GM21825 (cell line): ENCODE measurements around the gene LIN52.
A peak's percentile ranks its signal among the peaks of the same experiment; 100 is the strongest.

ENCODE experiments used
- ATAC-seq: cut with Tn5 transposase; IDR thresholded peaks from one replicate; pipeline ENCODE4 v1.9.1; 2021; ENCODE audit warnings: mild to moderate bottlenecking, moderate library complexity; ENCODE audit not compliant: unreplicated experiment

LIN52 gene, protein sequence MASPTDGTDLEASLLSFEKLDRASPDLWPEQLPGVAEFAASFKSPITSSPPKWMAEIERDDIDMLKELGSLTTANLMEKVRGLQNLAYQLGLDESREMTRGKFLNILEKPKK

DNA sequence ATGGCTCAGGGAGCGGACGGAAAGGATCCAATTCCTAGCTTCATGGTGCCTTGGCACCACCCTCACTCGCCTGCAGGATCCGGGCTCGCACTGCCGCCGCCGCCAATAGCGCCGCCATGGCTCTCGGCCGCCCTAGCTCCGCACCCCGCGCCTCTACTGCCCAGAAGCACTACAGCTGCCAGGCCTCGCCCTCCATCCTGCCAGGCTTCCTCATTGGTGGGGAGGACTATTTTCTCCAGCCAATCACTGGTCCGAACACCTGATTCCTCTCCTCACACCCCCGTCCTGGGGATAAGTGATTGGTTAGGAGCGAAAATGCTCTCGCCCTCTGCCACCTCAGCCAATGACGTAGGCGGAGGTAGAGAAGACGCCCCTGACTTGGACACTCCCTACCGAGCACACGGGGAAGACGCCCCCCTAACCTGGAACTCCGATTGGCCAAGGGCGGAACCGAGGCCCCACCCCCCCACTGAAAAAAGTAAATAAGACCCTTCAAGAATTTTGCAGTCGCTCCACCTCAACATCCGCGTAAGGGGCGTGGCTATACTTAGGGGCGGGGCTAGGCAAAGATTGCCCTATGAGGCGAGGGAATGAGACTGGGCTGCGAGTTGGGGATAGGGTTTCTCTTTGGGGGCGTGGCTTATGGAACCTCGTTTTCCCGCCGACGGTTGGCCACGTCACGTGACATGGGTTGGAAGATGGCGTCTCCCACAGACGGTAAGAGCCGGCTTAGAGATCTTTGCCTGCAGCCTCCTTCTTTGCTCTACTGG, at the start of gene LIN52, which contains the start of gene ALDH6A1:
TSS of gene LIN52 (plus strand) at position 680 of the 770 bp plus-strand sequence. CDS start at position 699, 19 bp downstream.
TSS of gene ALDH6A1 (minus strand) at position 177 of the 770 bp plus-strand sequence. CDS start at position 118, 59 bp downstream.
- peak; percentile 87 for ATAC-seq

DNA sequence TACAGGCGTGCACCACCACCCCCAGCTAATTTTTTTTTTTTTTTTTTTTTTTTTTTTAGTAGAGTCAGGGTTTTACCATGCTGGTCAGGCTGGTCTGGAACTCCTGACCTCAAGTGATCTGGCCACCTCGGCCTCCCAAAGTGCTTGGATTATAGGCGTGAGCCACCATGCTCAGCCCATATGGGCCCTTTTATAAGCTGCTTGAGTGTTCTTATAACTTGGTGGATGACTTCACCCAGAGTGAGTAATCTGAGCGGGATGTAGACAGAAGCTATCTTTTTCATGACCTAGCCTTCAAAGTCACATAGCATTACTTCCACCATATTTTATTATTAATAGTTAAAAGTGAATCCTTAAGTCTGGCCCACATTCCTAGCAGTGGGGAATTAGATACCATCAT, 49.2 kb upstream of the LIN52 start:
- no peak for ATAC-seq

DNA sequence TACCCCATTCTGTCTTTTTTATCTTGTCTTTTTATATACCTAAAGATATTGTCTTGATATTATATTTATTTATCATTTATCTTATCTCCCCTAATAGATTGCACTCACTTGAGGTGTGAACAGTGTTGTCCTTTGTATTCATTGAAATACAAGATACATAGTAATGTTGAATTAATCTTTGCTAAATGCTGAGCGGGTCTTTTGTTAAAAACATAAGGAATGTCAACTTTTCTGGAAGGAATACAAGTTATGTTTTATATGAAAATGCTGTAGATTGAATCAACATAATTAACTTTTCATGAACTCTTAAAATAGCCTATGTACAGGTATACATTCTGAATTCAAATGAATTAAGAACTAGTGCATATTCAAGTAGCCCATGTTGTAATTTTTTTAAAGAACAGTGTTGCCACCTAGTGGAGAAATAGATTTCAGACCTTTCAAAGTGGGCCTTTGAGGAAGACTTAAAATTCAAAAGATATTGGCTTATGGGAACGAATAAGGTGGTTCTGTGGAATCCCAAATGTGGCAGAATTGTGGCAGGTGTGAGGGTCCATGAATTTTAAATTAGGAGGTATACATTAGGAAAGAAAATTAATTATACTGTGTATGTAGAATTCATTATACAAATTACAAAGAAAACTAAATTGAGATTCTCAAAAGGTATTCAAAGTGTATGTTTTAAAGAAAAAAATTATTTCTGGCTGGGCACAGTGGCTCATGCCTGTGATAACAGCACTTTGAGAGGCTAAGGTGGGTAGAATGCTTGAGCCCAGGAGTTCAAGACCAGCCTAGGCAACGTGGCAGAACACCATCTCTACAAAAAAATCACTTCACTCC, 46.5 kb upstream of the LIN52 start:
- no peak for ATAC-seq

DNA sequence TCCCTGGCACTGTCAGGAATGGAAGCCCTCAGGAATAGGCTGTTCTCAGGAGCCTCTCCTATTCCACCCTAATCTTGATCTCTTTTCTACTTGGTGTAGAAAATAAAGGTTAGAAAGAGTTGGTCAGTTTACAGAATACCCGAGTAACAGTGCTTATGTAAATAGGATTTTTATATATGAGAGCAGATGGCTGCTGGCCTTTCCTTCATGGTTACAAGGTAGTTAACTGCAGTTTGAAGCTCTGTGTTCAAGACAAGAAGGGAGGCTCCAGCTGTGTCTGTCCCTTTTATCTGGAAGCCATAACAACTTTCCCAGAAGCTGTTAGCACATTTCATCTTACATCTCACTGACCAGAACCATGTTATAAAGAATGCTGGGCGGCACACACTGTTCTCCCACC, 42.5 kb upstream of the LIN52 start:
- no peak for ATAC-seq

DNA sequence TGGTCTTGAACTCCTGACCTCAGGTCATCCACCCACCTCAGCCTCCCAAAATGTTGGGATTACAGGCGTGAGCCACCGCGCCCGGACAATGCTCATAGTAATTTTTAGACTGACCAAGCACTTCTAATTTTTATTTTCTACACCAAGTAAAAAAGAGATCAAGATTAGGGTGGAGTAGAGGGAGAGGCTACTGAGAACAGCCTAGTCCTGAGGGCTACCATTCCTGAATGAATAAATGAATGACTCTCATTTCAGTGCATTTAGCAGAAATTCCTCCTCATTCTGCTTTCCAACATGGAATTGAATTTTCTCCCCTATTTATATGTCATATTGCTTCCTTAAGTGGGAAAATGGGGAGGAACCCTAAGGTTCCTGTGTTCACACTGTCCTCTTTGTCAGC, 39.2 kb upstream of the LIN52 start:
- ATAC-seq = no peak

DNA sequence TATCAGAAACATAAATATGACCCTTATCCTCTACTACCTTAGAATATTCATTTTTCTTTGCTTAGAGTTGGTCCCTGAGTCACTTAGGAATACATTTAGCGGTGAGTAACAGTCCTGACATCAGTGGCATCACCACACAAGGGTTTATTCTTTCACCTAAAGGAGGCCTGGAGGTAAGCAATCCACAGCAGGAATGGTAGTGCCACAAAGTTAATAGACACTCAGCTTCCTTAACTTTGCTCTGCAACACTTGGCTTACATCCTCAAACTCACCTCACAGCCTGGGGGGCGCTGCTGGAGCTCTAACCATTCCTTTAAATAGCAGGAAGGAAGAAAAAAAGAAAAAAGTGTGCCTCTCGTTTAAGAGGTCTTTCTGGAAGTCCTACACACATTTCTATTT, 36.5 kb upstream of the LIN52 start:
- ATAC-seq = no peak

DNA sequence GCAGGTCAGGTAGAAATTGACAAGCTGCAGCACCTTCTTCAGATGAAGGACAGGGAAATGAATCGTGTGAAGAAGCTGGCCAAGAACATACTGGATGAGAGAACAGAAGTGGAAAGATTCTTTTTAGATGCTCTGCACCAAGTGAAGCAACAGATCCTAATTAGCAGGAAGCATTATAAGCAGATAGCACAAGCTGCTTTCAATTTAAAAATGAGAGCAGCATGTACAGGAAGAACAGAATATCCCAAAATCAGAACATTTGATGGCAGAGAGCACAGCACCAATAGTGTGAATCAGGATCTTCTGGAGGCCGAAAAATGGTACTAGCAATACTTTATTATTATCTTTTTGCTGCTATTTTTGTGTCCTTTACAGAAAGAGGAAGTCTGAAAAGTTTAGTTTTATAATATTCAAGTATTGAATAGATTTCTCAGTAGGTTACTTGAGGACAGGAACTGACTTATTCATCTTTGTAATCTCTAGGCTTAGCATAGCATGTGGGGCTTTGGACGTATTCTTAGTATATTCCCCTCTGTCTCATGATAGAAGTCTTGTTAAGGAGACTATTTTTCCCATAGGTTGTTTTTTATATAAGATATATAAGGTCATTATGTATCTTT, 34.8 kb upstream of the LIN52 start:
- no peak for ATAC-seq

DNA sequence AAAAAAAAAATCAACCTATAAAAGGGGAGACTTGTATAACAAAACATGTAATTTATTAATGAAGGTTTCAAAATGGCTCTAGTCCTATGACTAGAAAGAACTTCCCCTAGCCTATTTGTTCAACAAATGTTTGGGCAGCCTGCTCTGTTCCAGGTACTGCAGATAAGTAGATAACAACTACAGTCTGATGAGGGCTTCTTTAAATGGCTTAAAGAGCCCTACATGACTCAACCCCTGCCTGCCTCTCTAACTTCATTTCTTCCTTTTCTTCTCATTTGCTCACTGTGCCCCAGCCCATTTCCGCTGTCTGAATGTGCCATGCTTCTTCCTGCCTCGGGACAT, 22.0 kb upstream of the LIN52 start:
- ATAC-seq = no peak

DNA sequence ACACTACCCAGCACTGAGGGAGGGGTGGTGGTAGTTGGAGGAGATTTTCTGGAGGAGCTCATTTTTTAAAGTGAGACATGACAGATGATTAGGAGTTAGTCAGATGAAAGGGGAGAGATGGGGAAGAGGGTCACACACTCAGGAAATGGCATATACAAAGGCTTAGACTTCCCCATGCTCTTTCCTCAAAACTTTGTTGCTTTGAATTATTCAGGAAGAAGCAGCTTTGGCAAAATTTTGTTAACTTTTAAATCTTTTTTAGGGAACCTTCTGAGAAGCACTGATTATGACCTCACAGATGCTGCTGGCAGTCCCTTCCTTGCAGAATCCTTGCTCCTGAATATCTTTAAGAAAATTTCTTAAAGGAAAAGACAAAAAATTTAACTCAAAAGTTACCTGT, 20.3 kb upstream of the LIN52 start:
- no peak for ATAC-seq

DNA sequence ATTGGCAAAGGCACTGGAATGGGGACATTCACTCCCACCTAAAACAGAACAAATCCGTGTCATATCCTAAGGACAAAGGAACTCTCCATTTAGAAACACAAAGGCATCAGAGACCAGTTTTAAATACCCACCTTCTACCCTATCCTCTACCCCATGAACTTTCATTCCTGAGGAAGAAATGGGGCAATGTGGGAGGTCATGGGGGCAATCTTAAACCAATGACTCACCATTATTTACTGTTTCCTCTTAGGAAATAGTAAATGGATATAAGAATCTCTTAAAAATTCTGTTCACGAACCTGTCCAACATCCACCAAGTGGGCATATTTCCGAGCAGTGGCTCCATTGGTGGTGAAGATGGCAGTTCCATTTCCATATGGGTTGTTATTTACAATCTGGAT, 19.9 kb upstream of the LIN52 start:
- no peak for ATAC-seq

DNA sequence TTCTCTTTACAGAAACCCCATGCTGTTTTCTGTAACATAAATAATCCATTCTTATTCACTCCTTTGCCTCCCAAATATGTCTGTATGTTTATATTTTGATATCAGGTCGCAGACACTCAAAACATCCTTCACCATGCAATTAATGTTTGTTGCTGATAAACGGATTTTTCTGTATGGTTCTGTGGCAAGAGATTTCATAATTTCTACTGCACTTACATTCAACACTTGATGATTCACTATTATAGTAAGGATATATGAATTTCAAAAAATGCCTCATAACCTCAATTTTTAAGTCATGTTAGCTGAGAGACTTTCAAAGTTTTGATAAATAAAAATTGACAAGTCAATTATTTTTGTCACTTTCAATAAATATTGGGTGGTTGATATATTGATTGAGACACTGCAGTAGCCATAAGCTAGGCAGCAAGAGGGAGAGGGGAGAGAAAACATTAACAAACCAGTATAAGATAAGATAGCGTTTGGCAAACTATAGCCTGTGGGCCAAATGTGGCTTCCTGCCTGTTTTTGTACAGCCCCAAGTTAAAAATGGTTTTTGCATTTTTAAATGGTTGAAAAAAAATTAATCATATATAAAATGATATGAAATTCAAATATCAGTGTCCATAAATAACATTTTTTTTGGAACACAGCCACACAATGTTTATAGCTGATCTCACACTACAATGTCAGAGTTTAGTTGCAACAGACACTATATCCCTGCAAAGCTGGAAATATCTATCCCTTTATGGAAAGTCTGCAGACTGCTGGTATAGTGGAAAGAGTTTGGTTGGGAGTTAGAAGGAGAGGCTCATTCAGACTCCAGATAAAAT, 18.8 kb upstream of the LIN52 start:
- no peak for ATAC-seq

DNA sequence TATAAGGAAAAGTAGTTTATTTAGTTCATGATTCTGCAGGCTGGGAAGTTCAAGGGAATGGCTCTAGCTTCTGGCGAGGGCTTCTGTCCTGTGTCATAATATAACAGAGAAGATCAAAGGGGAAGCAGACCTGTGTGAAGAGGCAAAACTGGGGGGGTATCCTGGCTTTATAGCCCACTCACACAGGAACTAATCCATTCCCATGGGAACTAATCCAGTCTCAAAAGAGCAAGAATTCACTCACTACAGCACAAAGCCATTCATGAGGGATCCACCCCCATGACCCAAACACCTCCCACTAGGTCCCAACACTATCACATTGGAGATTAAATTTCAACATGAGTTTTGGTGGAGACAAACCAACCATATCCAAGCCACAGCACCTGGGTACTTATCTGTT, 7.4 kb upstream of the LIN52 start:
- ATAC-seq = no peak

DNA sequence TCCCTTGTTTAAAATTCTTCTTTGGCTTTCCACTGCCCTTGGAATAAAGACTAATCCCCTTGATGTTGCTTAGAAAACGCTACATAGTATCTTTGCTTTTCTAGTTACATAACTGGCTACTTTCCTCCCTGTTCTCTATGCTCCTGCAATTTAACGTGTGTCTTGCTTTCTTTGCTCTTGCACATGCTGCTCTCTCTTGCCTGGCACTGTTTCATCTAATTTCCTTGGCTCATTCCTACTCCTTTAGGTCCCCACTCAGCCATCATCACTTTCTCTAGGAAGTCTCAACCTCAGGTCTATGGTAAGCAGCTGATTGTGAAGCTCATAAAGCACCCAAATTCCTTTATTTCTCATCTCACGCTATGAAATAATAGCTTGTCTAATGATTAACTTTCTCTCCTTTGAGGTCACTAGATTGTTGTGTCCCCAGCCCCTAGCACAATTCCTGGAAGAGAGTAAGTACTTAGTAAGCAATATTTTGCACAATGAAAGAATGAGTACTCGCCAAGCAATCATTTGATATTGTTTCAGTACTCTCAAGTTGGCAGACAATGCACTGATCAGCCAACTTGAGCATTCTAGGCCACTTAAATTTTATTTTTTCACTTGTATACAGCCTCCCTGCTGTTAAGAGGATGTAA, 3.8 kb upstream of the LIN52 start:
- no peak for ATAC-seq

DNA sequence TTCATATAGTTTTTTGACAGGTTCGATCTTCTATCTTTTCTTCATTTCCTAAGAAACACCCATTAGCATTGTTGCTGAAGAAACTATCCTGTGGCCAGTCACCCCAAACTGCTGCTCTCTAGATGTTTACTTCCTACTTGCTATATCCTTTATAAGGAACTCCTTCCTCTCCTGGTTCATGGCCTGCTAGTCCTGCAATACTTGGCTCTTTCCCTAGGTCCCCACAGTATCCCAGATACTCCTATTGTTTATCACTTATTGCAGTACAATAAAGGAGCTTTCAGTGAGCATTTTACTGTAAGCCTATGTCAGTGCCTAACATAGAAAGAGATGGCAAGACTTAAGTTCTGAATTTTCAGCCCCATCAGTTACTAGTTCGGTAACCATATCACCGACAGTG, 3.3 kb upstream of the LIN52 start:
- no peak for ATAC-seq

DNA sequence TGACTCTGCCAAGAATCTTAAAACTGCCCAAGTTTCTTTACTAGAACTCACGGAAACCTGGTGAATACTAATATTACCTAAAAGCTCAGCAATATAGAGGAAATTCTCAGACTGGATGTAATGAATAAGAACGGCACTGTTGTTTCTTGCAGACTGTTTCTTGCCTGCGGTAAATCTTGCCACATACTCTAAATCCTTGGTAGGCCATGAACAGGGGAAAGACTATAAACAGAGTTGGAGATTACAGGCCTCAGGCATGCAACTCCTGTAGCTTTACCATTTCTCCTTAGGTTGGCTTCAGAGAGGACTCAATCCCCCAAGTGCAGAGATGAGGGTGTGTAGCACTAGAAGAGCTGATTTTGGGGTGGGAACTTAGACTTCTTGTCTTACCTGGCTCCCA, 1.6 kb upstream of the LIN52 start:
- no peak for ATAC-seq

DNA sequence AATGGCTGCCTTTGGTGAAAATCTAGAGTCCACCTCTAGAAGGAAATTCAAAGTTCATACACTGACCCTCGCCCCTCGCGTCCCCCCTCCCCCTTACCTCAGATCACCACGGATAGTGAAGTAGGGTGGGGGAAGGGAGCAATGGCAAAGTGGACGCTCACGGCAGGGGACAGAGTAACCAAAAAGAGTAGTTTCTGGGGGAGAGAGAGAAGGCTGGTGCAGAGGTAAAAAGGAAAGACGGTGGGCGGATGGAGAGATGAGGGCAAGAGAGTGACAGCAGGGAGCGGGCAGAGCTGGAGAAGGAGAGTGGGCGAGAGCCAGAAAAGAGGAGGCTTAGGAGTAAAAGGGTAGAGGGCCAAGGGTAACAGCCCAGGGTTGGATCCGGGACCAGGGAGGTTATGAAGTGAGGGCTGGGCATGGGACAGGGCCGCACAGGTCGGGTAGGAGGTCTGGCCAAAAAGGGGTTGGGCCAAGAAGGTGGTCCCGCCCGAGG, 926 bp upstream of the LIN52 start:
- ATAC-seq = peak; percentile 24

DNA sequence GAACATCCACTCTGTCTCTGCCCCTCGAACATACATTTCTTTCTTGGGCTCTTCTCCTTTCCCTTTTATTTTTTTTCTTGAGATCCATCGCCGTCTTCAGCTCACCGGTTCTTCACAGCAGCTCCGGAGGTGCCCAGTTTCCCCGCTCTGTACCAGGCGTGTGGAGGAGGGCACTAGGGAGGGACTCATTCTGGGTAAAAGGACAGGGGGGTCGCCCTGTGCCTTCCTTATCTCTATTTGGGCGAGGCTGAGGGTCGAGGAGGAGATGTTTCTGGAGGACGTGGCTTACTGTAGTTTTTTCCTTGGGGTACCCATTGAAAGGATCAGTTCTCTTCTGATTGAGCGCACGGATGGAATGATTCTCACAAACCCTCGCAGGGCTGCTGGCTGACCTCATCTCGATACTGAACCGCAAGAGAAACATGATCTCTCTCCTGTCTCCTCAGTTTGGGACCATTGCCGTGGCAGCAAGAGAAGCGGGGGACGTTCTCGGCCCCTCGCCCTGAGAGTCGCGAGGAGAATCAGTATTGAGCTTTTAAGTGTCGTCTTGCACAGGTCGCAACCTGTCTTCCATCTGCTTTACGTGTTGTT, 386 bp downstream of the LIN52 start:
- ATAC-seq = peak; percentile 3

DNA sequence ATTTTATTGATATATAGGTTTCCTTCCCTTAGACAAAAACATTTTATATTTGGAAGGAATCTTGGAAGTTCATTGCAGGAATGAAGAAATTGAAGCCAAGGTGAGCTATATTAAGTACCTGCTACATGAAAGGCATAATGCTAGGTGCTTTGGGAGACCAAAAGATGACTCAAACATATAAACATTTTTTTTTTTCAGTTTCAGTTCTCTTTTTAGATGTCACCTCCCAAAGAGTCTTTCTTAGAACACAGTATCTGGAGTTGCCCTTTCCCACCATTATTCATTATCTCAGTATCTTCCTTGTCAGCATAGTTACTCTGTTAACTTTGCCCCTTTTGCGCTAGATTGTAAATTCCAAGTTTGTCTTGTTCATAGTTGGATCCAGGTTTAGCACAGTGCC, 1.1 kb downstream of the LIN52 start:
- ATAC-seq = no peak

DNA sequence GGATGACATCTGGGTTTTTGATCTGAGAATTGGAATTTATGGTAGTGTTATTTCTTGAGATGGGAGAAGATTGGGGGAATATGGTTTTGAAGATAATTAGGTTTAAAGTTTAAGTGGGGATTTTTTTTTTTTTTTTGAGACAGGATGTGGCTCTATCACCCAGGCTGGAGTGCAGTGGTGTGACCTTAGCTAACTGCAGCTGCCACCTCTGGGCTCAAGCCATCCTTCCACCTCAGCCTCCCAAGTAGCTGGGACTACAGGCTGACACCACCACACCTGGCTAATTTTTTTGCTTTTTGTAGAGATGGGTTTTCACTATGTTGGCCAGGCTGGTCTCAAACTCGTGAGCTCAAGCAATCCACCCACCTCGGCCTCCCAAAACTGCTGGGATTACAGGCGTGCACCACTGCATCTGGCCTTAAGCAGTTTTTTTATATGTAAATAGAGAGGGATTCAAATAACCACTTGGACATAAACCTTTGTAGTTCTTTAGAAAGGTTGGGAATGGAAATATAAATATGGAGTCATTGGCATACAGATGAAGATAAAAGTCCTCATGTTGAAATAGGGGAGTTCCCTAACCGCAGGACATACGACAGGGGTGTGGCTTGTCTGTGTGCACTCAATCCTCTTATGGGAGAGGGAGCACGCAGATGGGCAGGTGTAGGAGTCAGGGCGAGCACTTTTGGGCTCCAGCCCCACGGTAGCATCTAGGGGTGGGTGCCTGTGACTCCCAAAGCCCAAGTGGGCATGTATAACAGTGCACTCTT, 4.7 kb downstream of the LIN52 start:
- ATAC-seq = no peak
